Gastrocnemius medialis (tissue), 4 donors: ENCODE data around the gene PSMA8. TPM values are rescaled to one million over a fixed set of nuclear protein-coding genes. Genes with fewer than 3 reads are reported as not detected.

Experiments
- ATAC-seq, 2 donors: fragments of 150-250 bp; one replicate each; pipeline ENCODE4 v1.9.1; 2016
- DNase-seq, 2 donors: peaks; one replicate each; pipeline ENCODE4 v3.0.0-alpha.2; 2019
- H3K27ac ChIP-seq, 4 donors: fragments of 200-600 bp; sonication (generic); 1 replicate in 1 of 4; 2 replicates in 3 of 4; pipeline ENCODE4 v1.5.1; 2016 to 2018; ENCODE audit warnings: mild to moderate bottlenecking in 2 of 4, moderate library complexity in 1 of 4
- H3K27me3 ChIP-seq, 3 donors: fragments of 200-600 bp; sonication (generic) in 2 of 3; 1 replicate in 1 of 3; 2 replicates in 2 of 3; pipeline versions ENCODE4 v1.5.1 to v1.6.0; 2016 to 2019; ENCODE audit warnings: mild to moderate bottlenecking in 1 of 3, moderate library complexity in 1 of 3
- H3K36me3 ChIP-seq, 2 donors: fragments of 200-600 bp; sonication (generic) in 1 of 2; one replicate each; pipeline ENCODE4 v1.5.1; 2017 to 2018
- H3K4me1 ChIP-seq, 2 donors: fragments of 200-600 bp; sonication (generic) in 1 of 2; one replicate each; pipeline ENCODE4 v1.5.1; 2016 to 2017; ENCODE audit warnings: mild to moderate bottlenecking in 2 of 2
- H3K4me3 ChIP-seq, 4 donors: fragments of 200-600 bp; sonication (generic) in 3 of 4; 1 replicate in 1 of 4; 2 replicates in 3 of 4; pipeline ENCODE4 v1.5.1; 2016 to 2019; ENCODE audit warnings: mild to moderate bottlenecking in 2 of 4
- H3K9me3 ChIP-seq, 3 donors: fragments of 200-600 bp; sonication (generic) in 2 of 3; 1 replicate in 1 of 3; 2 replicates in 2 of 3; pipeline ENCODE4 v1.5.1; 2016 to 2019
- CTCF ChIP-seq, 5 experiments: fragments of 450-650 bp in 3 of 5; fragments of 200-600 bp in 2 of 5; sonication (generic) in 2 of 5; IDR thresholded peaks in 4 of 5; conservative IDR thresholded peaks in 1 of 5; 1 replicate in 4 of 5; 2 replicates in 1 of 5; pipeline ENCODE4 v1.5.1; 2016 to 2019; ENCODE audit warnings: antibody characterized with exemption in 5 of 5, mild to moderate bottlenecking in 3 of 5, moderate library complexity in 3 of 5
- POLR2A ChIP-seq, 2 donors: fragments of 450-650 bp; IDR thresholded peaks; one replicate each; pipeline ENCODE4 v1.6.1; 2017; ENCODE audit warnings: antibody characterized with exemption in 2 of 2, mild to moderate bottlenecking in 2 of 2, moderate library complexity in 2 of 2
- in situ Hi-C, 4 donors: fragments of 200-750 bp; cut with MboI; loops; one replicate each; pipeline versions ENCODE4 v1.15.0 to v1.8.0; 2017; ENCODE audit warnings: low sequenced_read_pairs in 4 of 4
- intact Hi-C: fragments of 100-400 bp; cut with DNase I; formaldehyde crosslinking; loops from one replicate; pipeline ENCODE4 v1.15.1; 2023; ENCODE audit warnings: low total_unique reads
- total RNA-seq, 4 donors: library from RNA; depleted of rRNA; stranded (reverse); fragments of >200 nt; gene quantifications; one replicate each; pipeline versions ENCODE4 v1.1.0 to v1.2.3, GENCODE V29; 2016

Gene PSMA8
- total RNA-seq, 4 donors from 2014 or later, result not detected

GRCh38 chr18:26181343-26181826 is 47.7 kb downstream of the PSMA8 start:
- Histone ChIP-seq H3K4me3 (no peak overlapping the region), H3K4me1 (no peaks in the 10 kb centered on the region), H3K27me3 (no peaks in the 10 kb centered on the region), H3K27ac (no peak overlapping the region), H3K9me3 (no peaks in the 10 kb centered on the region), H3K36me3 (no peaks in the 10 kb centered on the region)
- intact Hi-C loops (no loop called here), in situ Hi-C loops (no loop called here)
- DNase-seq (no peak), ATAC-seq (no peak)
- no peak for TF ChIP-seq CTCF (IDR thresholded peaks at IDR 0.05 in 4 of 5, conservative IDR thresholded peaks at IDR 0.05 in 1 of 5)
- TF ChIP-seq POLR2A (IDR thresholded peaks at IDR 0.05), result no peak

GRCh38 chr18:26183395-26184112 is 49.9 kb downstream of the PSMA8 start:
- no peak for ATAC-seq

GRCh38 chr18:26185267-26185666 is 51.6 kb downstream of the PSMA8 start:
- Histone ChIP-seq H3K36me3 (no peaks in the 10 kb centered on the region), H3K27ac (no peak overlapping the region), H3K9me3 (no peaks in the 10 kb centered on the region), H3K4me1 (no peaks in the 10 kb centered on the region), H3K27me3 (no peaks in the 10 kb centered on the region), H3K4me3 (no peak overlapping the region)
- ATAC-seq (no peak), DNase-seq (no peak)
- TF ChIP-seq CTCF (IDR thresholded peaks at IDR 0.05 in 4 of 5, conservative IDR thresholded peaks at IDR 0.05 in 1 of 5) (no peak), POLR2A (IDR thresholded peaks at IDR 0.05) (no peak)
- in situ Hi-C loops, result no loop called here
- intact Hi-C loops, result no loop called here

More at GRCh38 chr18:26183395-26184112, 49.9 kb downstream of the PSMA8 start:
- Histone ChIP-seq H3K27ac (no peak overlapping the region), H3K9me3 (no peaks in the 10 kb centered on the region), H3K27me3 (no peaks in the 10 kb centered on the region), H3K36me3 (no peaks in the 10 kb centered on the region), H3K4me3 (no peak overlapping the region), H3K4me1 (no peaks in the 10 kb centered on the region)
- in situ Hi-C loops, result no loop called here
- no peak for DNase-seq
- intact Hi-C loops, result no loop called here
- TF ChIP-seq CTCF (IDR thresholded peaks at IDR 0.05 in 4 of 5, conservative IDR thresholded peaks at IDR 0.05 in 1 of 5) (no peak), POLR2A (IDR thresholded peaks at IDR 0.05) (no peak)

GRCh38 chr18:26190506-26190905 is 56.8 kb downstream of the PSMA8 start:
- no peak for DNase-seq
- no peak for ATAC-seq
- Histone ChIP-seq H3K4me3 (no peak overlapping the region), H3K36me3 (no peaks in the 10 kb centered on the region), H3K27ac (no peak overlapping the region), H3K9me3 (no peaks in the 10 kb centered on the region), H3K27me3 (no peaks in the 10 kb centered on the region), H3K4me1 (no peaks in the 10 kb centered on the region)
- in situ Hi-C loops, result no loop called here
- TF ChIP-seq POLR2A (IDR thresholded peaks at IDR 0.05) (no peak), CTCF (IDR thresholded peaks at IDR 0.05 in 4 of 5, conservative IDR thresholded peaks at IDR 0.05 in 1 of 5) (no peak)
- intact Hi-C loops, result no loop called here
